ENCODE measurements around the gene KIF27.

DNA sequence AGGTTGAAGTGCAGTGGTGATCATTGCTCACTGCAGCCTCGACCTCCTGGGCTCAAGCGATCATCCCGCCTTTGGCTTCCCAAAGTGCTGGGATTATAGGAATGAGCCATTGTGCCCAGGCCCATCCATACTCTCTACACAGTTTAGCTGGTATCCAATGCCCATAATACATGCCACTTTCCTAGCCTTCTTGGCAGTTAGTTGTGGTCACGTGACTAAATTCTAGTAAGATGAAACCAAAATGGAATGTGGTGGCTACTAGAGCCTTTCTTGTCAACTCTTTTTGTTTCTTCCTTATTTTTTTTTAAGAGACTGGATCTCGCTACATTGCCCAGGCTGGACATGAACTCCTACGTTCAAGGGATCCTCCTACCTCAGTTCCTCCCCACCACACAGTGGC lies 15.3 kb upstream of the KIF27 start:
- TF ChIP-seq, protein P1, sequence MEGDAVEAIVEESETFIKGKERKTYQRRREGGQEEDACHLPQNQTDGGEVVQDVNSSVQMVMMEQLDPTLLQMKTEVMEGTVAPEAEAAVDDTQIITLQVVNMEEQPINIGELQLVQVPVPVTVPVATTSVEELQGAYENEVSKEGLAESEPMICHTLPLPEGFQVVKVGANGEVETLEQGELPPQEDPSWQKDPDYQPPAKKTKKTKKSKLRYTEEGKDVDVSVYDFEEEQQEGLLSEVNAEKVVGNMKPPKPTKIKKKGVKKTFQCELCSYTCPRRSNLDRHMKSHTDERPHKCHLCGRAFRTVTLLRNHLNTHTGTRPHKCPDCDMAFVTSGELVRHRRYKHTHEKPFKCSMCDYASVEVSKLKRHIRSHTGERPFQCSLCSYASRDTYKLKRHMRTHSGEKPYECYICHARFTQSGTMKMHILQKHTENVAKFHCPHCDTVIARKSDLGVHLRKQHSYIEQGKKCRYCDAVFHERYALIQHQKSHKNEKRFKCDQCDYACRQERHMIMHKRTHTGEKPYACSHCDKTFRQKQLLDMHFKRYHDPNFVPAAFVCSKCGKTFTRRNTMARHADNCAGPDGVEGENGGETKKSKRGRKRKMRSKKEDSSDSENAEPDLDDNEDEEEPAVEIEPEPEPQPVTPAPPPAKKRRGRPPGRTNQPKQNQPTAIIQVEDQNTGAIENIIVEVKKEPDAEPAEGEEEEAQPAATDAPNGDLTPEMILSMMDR (IDR thresholded peaks at IDR 0.05; ENCODE audit: low read length) = no peak
- no peak for TF ChIP-seq EZH2 (IDR thresholded peaks at IDR 0.05; ENCODE audit: borderline replicate concordance, low read length)

Data from OCI-LY1 (cell line).